SK-N-SH treated with all-trans-retinoic acid at 6 μM for 48 hours (cell line): ENCODE data around the gene TMEM253.

Experiments
- OSR1 ChIP-seq: fragments of 250-450 bp; sonication (Bioruptor Pico); IDR thresholded peaks from 2 replicates; pipeline ENCODE4 v1.8.0; 2022; ENCODE audit warnings: moderate library complexity, mild to moderate bottlenecking, inconsistent platforms
- TSHZ2 ChIP-seq: fragments of 250-450 bp; sonication (Bioruptor Pico); IDR thresholded peaks from 2 replicates; pipeline ENCODE4 v1.5.0; 2020; ENCODE audit warnings: mild to moderate bottlenecking, moderate library complexity
- ZC3H10 ChIP-seq: fragments of 250-450 bp; sonication (Bioruptor Pico); IDR thresholded peaks from 2 replicates; pipeline ENCODE4 v1.5.1; 2021; ENCODE audit warnings: mild to moderate bottlenecking, moderate library complexity
- ZFP3 ChIP-seq: fragments of 250-450 bp; sonication (Bioruptor Pico); IDR thresholded peaks from 2 replicates; pipeline ENCODE4 v1.5.0; 2020; ENCODE audit warnings: mild to moderate bottlenecking, moderate library complexity
- ZNF70 ChIP-seq: fragments of 450-650 bp; formaldehyde crosslinking; IDR thresholded peaks from 2 replicates; pipeline ENCODE4 v1.5.0; 2020; ENCODE audit warnings: mild to moderate bottlenecking, moderate library complexity

GRCh38 chr14:21098076-21098891 lies 2.6 kb upstream of the TMEM253 start, which contains the start of gene ZNF219:
- no peak for TF ChIP-seq ZC3H10
- TF ChIP-seq OSR1 (CRISPR knock-in tag): no peak
- TF ChIP-seq TSHZ2 (CRISPR knock-in tag): no peak
- TF ChIP-seq ZFP3 (CRISPR knock-in tag): no peak
- TF ChIP-seq ZNF70 (CRISPR knock-in tag): no peak
